ENCODE measurements around the gene CDH5. TPM values are rescaled to one million over a fixed set of nuclear protein-coding genes. Genes with fewer than 3 reads are reported as not detected.
"Not testable (repeated sequence)": the region's sequence is repeated elsewhere in the genome, so short reads cannot be mapped to it uniquely, and the experiment has no call there.

The CDH5 gene
- total and polyA plus RNA-seq, 8 donors = 77.2 to 179 (median 154) TPM

GRCh38 chr16:66322174-66322573 lies 44.3 kb upstream of the CDH5 start:
- H3K27me3 ChIP-seq = no peaks in the 10 kb centered on the region
- H3K27ac ChIP-seq = no peak overlapping the region
- no peaks in the 10 kb centered on the region for H3K36me3 ChIP-seq
- no peaks in the 10 kb centered on the region for H3K4me1 ChIP-seq
- no peak for DNase-seq
- intact Hi-C loops (cut with DNase I) = no loop called here
- no peak overlapping the region for H3K4me3 ChIP-seq
- TF ChIP-seq CTCF (IDR thresholded peaks at IDR 0.05) = no peak
- no peak for ATAC-seq
- H3K9me3 ChIP-seq = no peaks in the 10 kb centered on the region

GRCh38 chr16:66324815-66325515 lies 41.5 kb upstream of the CDH5 start:
- no peak for TF ChIP-seq CTCF (IDR thresholded peaks at IDR 0.05)
- Histone ChIP-seq H3K36me3 (no peaks in the 10 kb centered on the region), H3K27me3 (no peaks in the 10 kb centered on the region), H3K9me3 (no peaks in the 10 kb centered on the region), H3K4me1 (no peaks in the 10 kb centered on the region), H3K4me3 (no peak overlapping the region), H3K27ac (no peak overlapping the region)
- ATAC-seq (no peak), DNase-seq (no peak)
- intact Hi-C loops (cut with DNase I) = no loop called here

GRCh38 chr16:66325717-66326376 lies 40.6 kb upstream of the CDH5 start:
- no peaks in the 10 kb centered on the region for H3K36me3 ChIP-seq
- ATAC-seq = no peak
- H3K4me1 ChIP-seq = no peaks in the 10 kb centered on the region
- TF ChIP-seq CTCF (IDR thresholded peaks at IDR 0.05) = no peak
- no peaks in the 10 kb centered on the region for H3K27me3 ChIP-seq
- no peak overlapping the region for H3K4me3 ChIP-seq
- H3K27ac ChIP-seq = no peak overlapping the region
- H3K9me3 ChIP-seq = no peaks in the 10 kb centered on the region
- no peak for DNase-seq
- intact Hi-C loops (cut with DNase I) = no loop called here

GRCh38 chr16:66326991-66327513 lies 39.4 kb upstream of the CDH5 start:
- no peaks in the 10 kb centered on the region for H3K9me3 ChIP-seq
- ATAC-seq (peak; percentile 53), DNase-seq (peak in 2 of 4 donors; percentile 74 to 75)
- H3K4me3 ChIP-seq = no peak overlapping the region
- intact Hi-C loops (cut with DNase I) = no loop called here
- H3K36me3 ChIP-seq = no peaks in the 10 kb centered on the region
- H3K27me3 ChIP-seq = no peaks in the 10 kb centered on the region
- no peaks in the 10 kb centered on the region for H3K4me1 ChIP-seq
- TF ChIP-seq CTCF (IDR thresholded peaks at IDR 0.05) = no peak
- no peak overlapping the region for H3K27ac ChIP-seq

GRCh38 chr16:66328282-66328681 lies 38.2 kb upstream of the CDH5 start:
- no peaks in the 10 kb centered on the region for H3K27me3 ChIP-seq
- H3K36me3 ChIP-seq = no peaks in the 10 kb centered on the region
- no peak overlapping the region for H3K4me3 ChIP-seq
- DNase-seq (no peak), ATAC-seq (no peak)
- H3K9me3 ChIP-seq = no peaks in the 10 kb centered on the region
- H3K4me1 ChIP-seq = no peaks in the 10 kb centered on the region
- intact Hi-C loops (cut with DNase I) = no loop called here
- TF ChIP-seq CTCF (IDR thresholded peaks at IDR 0.05) = no peak
- no peak overlapping the region for H3K27ac ChIP-seq

- DNase-seq; intact Hi-C loops (cut with DNase I); H3K4me1 ChIP-seq; H3K36me3 ChIP-seq; H3K4me3 ChIP-seq; ATAC-seq; H3K27ac ChIP-seq; H3K27me3 ChIP-seq; H3K9me3 ChIP-seq: not testable (repeated sequence)
These were observed 35.0 kb upstream of the CDH5 start for GRCh38 chr16:66331464-66331863.
